Natural killer cell (primary cell): ENCODE data around the gene MIEN1. TPM values are rescaled to one million over a fixed set of nuclear protein-coding genes. Genes with fewer than 3 reads are reported as not detected.
A peak's percentile ranks its signal among the peaks of the same experiment; 100 is the strongest.

ENCODE experiments used
- ATAC-seq, 3 donors: fragments of 150-1000 bp in 2 of 3; fragments of 200-7000 bp in 1 of 3; cut with Tn5 transposase; 1 replicate in 1 of 3; 2 replicates in 2 of 3; pipeline ENCODE4 v1.10.0; 2021; ENCODE audit warnings: mild to moderate bottlenecking in 2 of 3, moderate library complexity in 2 of 3
- DNase-seq, 2 donors: peaks; one replicate each; pipeline versions ENCODE4 v3.0.0 to v3.0.0-alpha.2; 2013 to 2021; ENCODE audit warnings: mixed read lengths in 1 of 2
- H3K27ac ChIP-seq: one replicate; pipeline ENCODE4 v1.5.1; 2013; ENCODE audit warnings: mild to moderate bottlenecking, low read length
- H3K27me3 ChIP-seq: one replicate; pipeline ENCODE4 v1.6.1; 2013; ENCODE audit warnings: low read length; ENCODE audit not compliant: control insufficient read depth, insufficient read depth
- H3K36me3 ChIP-seq: one replicate; pipeline ENCODE4 v1.6.1; 2013; ENCODE audit warnings: low read length; ENCODE audit not compliant: control insufficient read depth, insufficient read depth
- H3K4me1 ChIP-seq: one replicate; pipeline ENCODE4 v1.6.1; 2013; ENCODE audit warnings: low read length; ENCODE audit not compliant: control insufficient read depth, insufficient read depth
- H3K4me3 ChIP-seq: one replicate; pipeline ENCODE4 v1.5.1; 2013; ENCODE audit warnings: low read length
- H3K9me3 ChIP-seq: one replicate; pipeline ENCODE4 v1.6.1; 2013; ENCODE audit warnings: low read length; ENCODE audit not compliant: control insufficient read depth, insufficient read depth
- H3K27ac Mint-ChIP-seq, 2 donors: one replicate each; pipeline ENCODE4 v1.8.0; 2022; ENCODE audit warnings: mild to moderate bottlenecking in 2 of 2, mixed read lengths in 2 of 2, moderate library complexity in 1 of 2
- H3K27me3 Mint-ChIP-seq, 2 donors: one replicate each; pipeline ENCODE4 v1.8.0; 2022; ENCODE audit warnings: low read depth in 2 of 2, mixed read lengths in 2 of 2
- H3K36me3 Mint-ChIP-seq: one replicate; pipeline ENCODE4 v1.8.0; 2022; ENCODE audit warnings: mixed read lengths
- H3K4me1 Mint-ChIP-seq, 2 donors: one replicate each; pipeline ENCODE4 v1.8.0; 2022; ENCODE audit warnings: mixed read lengths in 2 of 2
- H3K4me3 Mint-ChIP-seq: one replicate; pipeline ENCODE4 v1.8.0; 2022; ENCODE audit warnings: mild to moderate bottlenecking, moderate library complexity, mixed read lengths
- H3K9me3 Mint-ChIP-seq, 2 donors: one replicate each; pipeline ENCODE4 v1.8.0; 2022; ENCODE audit warnings: mixed read lengths in 2 of 2
- WGBS: methylation state at CpG from one replicate; pipeline ENCODE4 v1.1.7; 2013; ENCODE audit warnings: missing lambda C conversion rate; ENCODE audit not compliant: insufficient coverage; 5-methylcytosine and 5-hydroxymethylcytosine counted together
- intact Hi-C: fragments of 100-400 bp; cut with micrococcal nuclease; formaldehyde crosslinking; loops from one replicate; pipeline ENCODE4 v1.14.2; 2022
- total RNA-seq, 4 donors: library from RNA; stranded (reverse); fragments of 120-200 nt in 1 of 4; gene quantifications; one replicate each; pipeline versions ENCODE4 v1.2.3 to v1.2.4, GENCODE V29; 2013 to 2022
- TF ChIP-seq, protein P1 (sequence below): fragments of 200-600 bp; IDR thresholded peaks from one replicate; pipeline ENCODE4 v1.8.0; 2022; ENCODE audit warnings: antibody characterized with exemption

Gene MIEN1
- total RNA-seq, 3 donors from 2014 or later (not counting 1 experiment from before 2014, with no cell fraction given): 48.8 to 55.2 (median 51.6) TPM

DNA sequence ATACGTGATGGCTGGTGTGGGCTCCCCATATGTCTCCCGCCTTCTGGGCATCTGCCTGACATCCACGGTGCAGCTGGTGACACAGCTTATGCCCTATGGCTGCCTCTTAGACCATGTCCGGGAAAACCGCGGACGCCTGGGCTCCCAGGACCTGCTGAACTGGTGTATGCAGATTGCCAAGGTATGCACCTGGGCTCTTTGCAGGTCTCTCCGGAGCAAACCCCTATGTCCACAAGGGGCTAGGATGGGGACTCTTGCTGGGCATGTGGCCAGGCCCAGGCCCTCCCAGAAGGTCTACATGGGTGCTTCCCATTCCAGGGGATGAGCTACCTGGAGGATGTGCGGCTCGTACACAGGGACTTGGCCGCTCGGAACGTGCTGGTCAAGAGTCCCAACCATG is 5.6 kb downstream of the MIEN1 start:
- Mint-ChIP-seq H3K27ac (no peak overlapping the region), H3K4me1 (peaks cover 15 to 37% of the 10 kb centered on the region in 2 donors), H3K4me3 (no peak overlapping the region), H3K9me3 (no peaks in the 10 kb centered on the region), H3K27me3 (no peaks in the 10 kb centered on the region), H3K36me3 (no peaks in the 10 kb centered on the region)
- Histone ChIP-seq H3K9me3 (no peaks in the 10 kb centered on the region), H3K4me1 (peaks cover 12% of the 10 kb centered on the region), H3K4me3 (no peak overlapping the region), H3K36me3 (peaks cover 36% of the 10 kb centered on the region), H3K27me3 (no peaks in the 10 kb centered on the region), H3K27ac (no peak overlapping the region)
- ATAC-seq (no peak), DNase-seq (no peak)
- TF ChIP-seq, protein P1, sequence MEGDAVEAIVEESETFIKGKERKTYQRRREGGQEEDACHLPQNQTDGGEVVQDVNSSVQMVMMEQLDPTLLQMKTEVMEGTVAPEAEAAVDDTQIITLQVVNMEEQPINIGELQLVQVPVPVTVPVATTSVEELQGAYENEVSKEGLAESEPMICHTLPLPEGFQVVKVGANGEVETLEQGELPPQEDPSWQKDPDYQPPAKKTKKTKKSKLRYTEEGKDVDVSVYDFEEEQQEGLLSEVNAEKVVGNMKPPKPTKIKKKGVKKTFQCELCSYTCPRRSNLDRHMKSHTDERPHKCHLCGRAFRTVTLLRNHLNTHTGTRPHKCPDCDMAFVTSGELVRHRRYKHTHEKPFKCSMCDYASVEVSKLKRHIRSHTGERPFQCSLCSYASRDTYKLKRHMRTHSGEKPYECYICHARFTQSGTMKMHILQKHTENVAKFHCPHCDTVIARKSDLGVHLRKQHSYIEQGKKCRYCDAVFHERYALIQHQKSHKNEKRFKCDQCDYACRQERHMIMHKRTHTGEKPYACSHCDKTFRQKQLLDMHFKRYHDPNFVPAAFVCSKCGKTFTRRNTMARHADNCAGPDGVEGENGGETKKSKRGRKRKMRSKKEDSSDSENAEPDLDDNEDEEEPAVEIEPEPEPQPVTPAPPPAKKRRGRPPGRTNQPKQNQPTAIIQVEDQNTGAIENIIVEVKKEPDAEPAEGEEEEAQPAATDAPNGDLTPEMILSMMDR: no peak
- WGBS: 97% methylated on average over 13 of the region's 13 CpGs
- intact Hi-C loops: no loop called here

- Mint-ChIP-seq H3K4me1 (peaks cover 5 to 27% of the 10 kb centered on the region in 2 donors), H3K27ac (peak overlapping the region in 1 of 2 donors; percentile 38), H3K27me3 (no peaks in the 10 kb centered on the region), H3K9me3 (no peaks in the 10 kb centered on the region), H3K36me3 (no peaks in the 10 kb centered on the region), H3K4me3 (no peak overlapping the region)
- ATAC-seq (peak in 1 of 3 donors; percentile 21), DNase-seq (no peak)
- intact Hi-C loops: no loop called here
- no peak overlapping the region for H3K4me3 ChIP-seq
- H3K4me1 ChIP-seq: no peaks in the 10 kb centered on the region
- H3K27ac ChIP-seq: no peak overlapping the region
- no peaks in the 10 kb centered on the region for H3K27me3 ChIP-seq
- peaks cover 27% of the 10 kb centered on the region for H3K36me3 ChIP-seq
- TF ChIP-seq, protein P1: no peak
- WGBS: 93% methylated on average over 30 of the region's 34 CpGs
- H3K9me3 ChIP-seq: no peaks in the 10 kb centered on the region
Observed at GRCh38 chr17:39722965-39723848, 7.1 kb downstream of the MIEN1 start.

DNA sequence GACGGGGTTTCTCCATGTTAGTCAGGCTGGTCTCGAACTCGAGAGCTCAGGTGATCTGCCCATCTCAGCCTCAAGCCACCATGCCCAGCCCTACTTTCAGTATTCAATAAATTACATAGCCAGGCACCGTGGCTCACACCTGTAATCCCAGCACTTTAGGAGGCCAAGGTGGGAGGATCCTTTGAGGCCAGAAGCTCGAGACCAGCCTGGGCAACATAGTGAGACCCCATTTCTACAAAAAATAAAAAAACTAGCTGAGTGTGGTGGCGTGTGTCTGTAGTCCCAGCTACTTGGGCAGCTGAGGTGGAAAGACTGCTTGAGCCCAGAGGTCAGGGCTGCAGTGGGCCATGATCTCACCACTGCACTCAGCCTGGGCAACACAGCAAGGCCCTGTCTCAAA is 8.2 kb downstream of the MIEN1 start:
- peaks cover 4 to 20% of the 10 kb centered on the region in 2 donors for H3K4me1 Mint-ChIP-seq
- H3K4me1 ChIP-seq: no peaks in the 10 kb centered on the region
- no peaks in the 10 kb centered on the region for H3K9me3 Mint-ChIP-seq
- H3K9me3 ChIP-seq: no peaks in the 10 kb centered on the region
- TF ChIP-seq, protein P1: no peak
- intact Hi-C loops: no loop called here
- no peak overlapping the region for H3K27ac Mint-ChIP-seq
- no peak overlapping the region for H3K27ac ChIP-seq
- no peaks in the 10 kb centered on the region for H3K27me3 ChIP-seq
- DNase-seq: no peak
- 94% methylated on average over 6 of the region's 6 CpGs for WGBS
- no peaks in the 10 kb centered on the region for H3K27me3 Mint-ChIP-seq
- H3K4me3 Mint-ChIP-seq: no peak overlapping the region
- H3K36me3 ChIP-seq: peaks cover 17% of the 10 kb centered on the region
- no peak overlapping the region for H3K4me3 ChIP-seq
- no peak for ATAC-seq
- no peaks in the 10 kb centered on the region for H3K36me3 Mint-ChIP-seq
